K562 (cell line): ENCODE measurements around the gene IRF6. TPM values are rescaled to one million over a fixed set of nuclear protein-coding genes. Genes with fewer than 3 reads are reported as not detected.
A peak's percentile ranks its signal among the peaks of the same experiment; 100 is the strongest.

ENCODE experiments used
- CCAR2 ChIP-seq: fragments of 200-400 bp; formaldehyde crosslinking; IDR thresholded peaks from 2 replicates; pipeline ENCODE4 v1.6.1; 2017; ENCODE audit warnings: mild to moderate bottlenecking, low read depth, low read length
- CHD2 ChIP-seq: IDR thresholded peaks from 2 replicates; pipeline ENCODE4 v1.6.1; 2011; ENCODE audit warnings: low read depth, low read length
- DMBX1 ChIP-seq: fragments of 250-450 bp; sonication (Bioruptor Pico); IDR thresholded peaks from 2 replicates; pipeline ENCODE4 v1.8.0; 2022; ENCODE audit warnings: inconsistent platforms, mild to moderate bottlenecking, moderate library complexity, borderline replicate concordance
- FOXP1 ChIP-seq: sonication (generic); formaldehyde crosslinking; IDR thresholded peaks from 2 replicates; pipeline ENCODE4 v1.8.0; 2022; ENCODE audit warnings: mild to moderate bottlenecking, missing genetic modification reagents
- GATAD2A ChIP-seq: fragments of 450-650 bp; IDR thresholded peaks from 2 replicates; pipeline ENCODE4 v1.6.1; 2017
- GTF2E2 ChIP-seq: fragments of 200-800 bp; sonication (Bioruptor generic); IDR thresholded peaks from 2 replicates; pipeline ENCODE4 v1.6.1; 2016; ENCODE audit warnings: missing genetic modification characterization, missing compliant biosample characterization
- MAFK ChIP-seq: IDR thresholded peaks from 2 replicates; pipeline ENCODE4 v1.6.1; 2011; ENCODE audit warnings: low read length, improper control_type of control experiment
- MEF2A ChIP-seq: IDR thresholded peaks from 2 replicates; pipeline ENCODE4 v1.6.1; 2011; ENCODE audit warnings: low read depth, mild to moderate bottlenecking, low read length, moderate library complexity; ENCODE audit not compliant: control insufficient read depth
- MYC ChIP-seq, 2 experiments: fragments of 250-450 bp in 1 of 2; sonication (Bioruptor Pico) in 1 of 2; IDR thresholded peaks; 2 replicates each; pipeline versions ENCODE4 v1.5.1 to v1.6.1; 2012 to 2021; ENCODE audit warnings: low read depth in 2 of 2, borderline replicate concordance in 1 of 2, improper control_type of control experiment in 1 of 2, low read length in 1 of 2, mild to moderate bottlenecking in 1 of 2, moderate library complexity in 1 of 2
- NR2C2 ChIP-seq, 2 experiments: fragments of 200-800 bp in 1 of 2; sonication (Bioruptor generic) in 1 of 2; sonication (generic) in 1 of 2; formaldehyde crosslinking in 1 of 2; IDR thresholded peaks; 2 replicates each; pipeline versions ENCODE4 v1.6.1 to v1.8.0; 2016 to 2022; ENCODE audit warnings: mild to moderate bottlenecking in 1 of 2, missing compliant biosample characterization in 1 of 2, missing genetic modification characterization in 1 of 2, missing genetic modification reagents in 1 of 2
- NR4A1 ChIP-seq, 2 experiments: fragments of 250-450 bp in 1 of 2; fragments of 450-650 bp in 1 of 2; sonication (Bioruptor Pico) in 1 of 2; IDR thresholded peaks; 2 replicates each; pipeline versions ENCODE4 v1.4.0 to v1.6.1; 2016 to 2020; ENCODE audit warnings: mild to moderate bottlenecking in 2 of 2, missing compliant biosample characterization in 1 of 2, missing genetic modification characterization in 1 of 2, moderate library complexity in 1 of 2
- SMARCA4 ChIP-seq: fragments of 450-650 bp; IDR thresholded peaks from 2 replicates; pipeline ENCODE4 v1.6.1; 2016
- STAT5B ChIP-seq: fragments of 250-450 bp; sonication (Bioruptor Pico); IDR thresholded peaks from 2 replicates; pipeline ENCODE4 v1.8.0; 2021; ENCODE audit warnings: mild to moderate bottlenecking, inconsistent platforms
- VEZF1 ChIP-seq: fragments of 200-800 bp; sonication (Bioruptor generic); IDR thresholded peaks from 2 replicates; pipeline ENCODE4 v1.6.1; 2017; ENCODE audit warnings: missing genetic modification characterization, missing compliant biosample characterization
- ZBTB7A ChIP-seq: IDR thresholded peaks from 2 replicates; pipeline ENCODE4 v1.6.1; 2011; ENCODE audit warnings: low read depth, mild to moderate bottlenecking, low read length, moderate library complexity, borderline replicate concordance; ENCODE audit not compliant: control insufficient read depth
- ZNF212 ChIP-seq: fragments of 450-650 bp; formaldehyde crosslinking; IDR thresholded peaks from 2 replicates; pipeline ENCODE4 v1.4.0; 2020; ENCODE audit warnings: mild to moderate bottlenecking
- ZNF384 ChIP-seq: IDR thresholded peaks from 2 replicates; pipeline ENCODE4 v1.6.1; 2012; ENCODE audit warnings: low read depth, low read length, improper control_type of control experiment
- ZNF408 ChIP-seq: fragments of 250-450 bp; sonication (Bioruptor Pico); IDR thresholded peaks from 2 replicates; pipeline ENCODE4 v1.4.0; 2020; ENCODE audit warnings: low read depth, mild to moderate bottlenecking, moderate library complexity
- ZNF507 ChIP-seq: conservative IDR thresholded peaks from 2 replicates; pipeline ENCODE4 v1.6.1; 2017; ENCODE audit warnings: missing genetic modification characterization, missing compliant biosample characterization
- ZNF551 ChIP-seq: fragments of 250-450 bp; sonication (Bioruptor Pico); IDR thresholded peaks from 2 replicates; pipeline ENCODE4 v1.5.0; 2021; ENCODE audit warnings: mild to moderate bottlenecking, moderate library complexity
- ZNF707 ChIP-seq: fragments of 250-450 bp; sonication (Bioruptor Pico); conservative IDR thresholded peaks from 2 replicates; pipeline ENCODE4 v1.8.0; 2022; ENCODE audit warnings: inconsistent platforms, mild to moderate bottlenecking, moderate library complexity
- polyA plus RNA-seq, 8 experiments: library from polyadenylated mRNA; depleted of rRNA in 4 of 8; stranded (reverse) in 5 of 8; unstranded in 3 of 8; fragments of >200 nt; fragmentation: Nextera tagmentation in 2 of 8; fragmentation: Illumina TruSeq in 1 of 8; extraction: Ambion mirVana in 2 of 8; extraction: Trizol in 1 of 8; gene quantifications; 2 replicates each; pipeline versions ENCODE4 v1.2.1 to v1.2.3, GENCODE V29; 2011 to 2014; ENCODE audit warnings: inconsistent platforms in 1 of 8, missing spikeins in 1 of 8
- total RNA-seq, 7 experiments: library from RNA; depleted of rRNA in 6 of 7; stranded (reverse); fragments of >200 nt in 6 of 7; fragmentation: Illumina TruSeq in 2 of 7; extraction: Trizol in 2 of 7; gene quantifications; 2 replicates each; pipeline versions ENCODE4 v1.2.1 to v1.2.3, GENCODE V29; 2011 to 2021; ENCODE audit warnings: low replicate concordance in 1 of 7
- TF ChIP-seq, protein P1 (sequence below): sonication (generic); IDR thresholded peaks from 2 replicates; pipeline ENCODE4 v1.6.1; 2016
- TF ChIP-seq, protein P2 (sequence below): fragments of 450-650 bp; conservative IDR thresholded peaks from 2 replicates; pipeline ENCODE4 v1.6.1; 2016; ENCODE audit warnings: missing genetic modification characterization, low read depth, mild to moderate bottlenecking, control low read depth, missing compliant biosample characterization
- TF ChIP-seq, protein P3 (sequence below): fragments of 450-650 bp; formaldehyde crosslinking; IDR thresholded peaks from 2 replicates; pipeline ENCODE4 v1.4.0; 2022; ENCODE audit warnings: missing genetic modification characterization

Gene IRF6
- total and polyA plus RNA-seq, 9 of the 15 experiments (the other 6 are each of a cell fraction or from before 2014, with no cell fraction given): 0.03 to 0.65 (median 0.17) TPM

DNA sequence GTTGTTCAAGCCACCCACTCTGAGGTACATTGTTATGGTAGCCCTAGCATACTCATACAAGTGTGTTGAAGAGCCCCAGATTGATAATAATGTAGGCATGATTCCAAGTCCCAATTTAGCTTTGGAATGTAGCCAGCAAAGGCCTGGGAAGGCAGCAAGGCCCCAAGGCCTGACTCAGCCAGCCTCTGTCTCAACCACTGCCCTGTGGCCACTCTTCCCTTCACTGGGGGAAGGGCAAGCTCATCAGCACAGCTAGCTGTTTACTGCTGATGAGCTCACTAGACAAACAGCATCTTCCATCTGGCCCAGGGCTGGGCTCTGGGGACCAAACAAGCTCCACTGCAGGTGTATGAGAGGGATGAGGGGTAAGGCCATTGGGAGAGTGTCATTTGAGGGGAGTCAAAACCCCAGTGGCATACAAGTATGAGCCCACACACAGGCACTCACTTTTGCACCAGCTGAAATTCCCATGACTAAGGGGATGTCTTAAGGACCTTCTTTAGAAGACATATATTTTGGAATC, 2.2 kb upstream of the IRF6 start (continued):
- TF ChIP-seq, protein P1, sequence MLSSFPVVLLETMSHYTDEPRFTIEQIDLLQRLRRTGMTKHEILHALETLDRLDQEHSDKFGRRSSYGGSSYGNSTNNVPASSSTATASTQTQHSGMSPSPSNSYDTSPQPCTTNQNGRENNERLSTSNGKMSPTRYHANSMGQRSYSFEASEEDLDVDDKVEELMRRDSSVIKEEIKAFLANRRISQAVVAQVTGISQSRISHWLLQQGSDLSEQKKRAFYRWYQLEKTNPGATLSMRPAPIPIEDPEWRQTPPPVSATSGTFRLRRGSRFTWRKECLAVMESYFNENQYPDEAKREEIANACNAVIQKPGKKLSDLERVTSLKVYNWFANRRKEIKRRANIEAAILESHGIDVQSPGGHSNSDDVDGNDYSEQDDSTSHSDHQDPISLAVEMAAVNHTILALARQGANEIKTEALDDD: peak; percentile 54; the same call in 1 of the 2 replicates
- TF ChIP-seq ZNF212 (no peak), ZNF551 (no peak), ZNF384 (0 out of 2 replicates have a peak, but pooled peaks have one; percentile 24), MAFK (peak; percentile 33), FOXP1 (no peak), ZNF707 (CRISPR knock-in tag) (no peak), VEZF1 (peak; percentile 44; the same call in 1 of the 2 replicates), ZNF408 (CRISPR knock-in tag) (no peak), MYC (IDR thresholded peaks at IDR 0.05; ENCODE audit: low read depth, low read length) (no peak), MYC (CRISPR knock-in tag; IDR thresholded peaks at IDR 0.05; ENCODE audit: borderline replicate concordance, low read depth) (no peak), CHD2 (no peak), MEF2A (peak; percentile 90), GATAD2A (no peak), DMBX1 (CRISPR knock-in tag) (0 out of 2 replicates have a peak, but pooled peaks have one; percentile 48), NR2C2 (CRISPR knock-in tag; IDR thresholded peaks at IDR 0.05) (no peak), NR2C2 (tag; IDR thresholded peaks at IDR 0.05) (no peak; the same call in 1 of the 2 replicates), STAT5B (CRISPR knock-in tag) (no peak), ZBTB7A (no peak), ZNF507 (tag) (no peak), NR4A1 (CRISPR knock-in tag; IDR thresholded peaks at IDR 0.05) (no peak), NR4A1 (tag; IDR thresholded peaks at IDR 0.05) (no peak), CCAR2 (no peak), GTF2E2 (tag) (no peak), SMARCA4 (peak; percentile 55)
- TF ChIP-seq, protein P2, sequence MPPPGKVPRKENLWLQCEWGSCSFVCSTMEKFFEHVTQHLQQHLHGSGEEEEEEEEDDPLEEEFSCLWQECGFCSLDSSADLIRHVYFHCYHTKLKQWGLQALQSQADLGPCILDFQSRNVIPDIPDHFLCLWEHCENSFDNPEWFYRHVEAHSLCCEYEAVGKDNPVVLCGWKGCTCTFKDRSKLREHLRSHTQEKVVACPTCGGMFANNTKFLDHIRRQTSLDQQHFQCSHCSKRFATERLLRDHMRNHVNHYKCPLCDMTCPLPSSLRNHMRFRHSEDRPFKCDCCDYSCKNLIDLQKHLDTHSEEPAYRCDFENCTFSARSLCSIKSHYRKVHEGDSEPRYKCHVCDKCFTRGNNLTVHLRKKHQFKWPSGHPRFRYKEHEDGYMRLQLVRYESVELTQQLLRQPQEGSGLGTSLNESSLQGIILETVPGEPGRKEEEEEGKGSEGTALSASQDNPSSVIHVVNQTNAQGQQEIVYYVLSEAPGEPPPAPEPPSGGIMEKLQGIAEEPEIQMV (tag): no peak
- TF ChIP-seq, protein P3, sequence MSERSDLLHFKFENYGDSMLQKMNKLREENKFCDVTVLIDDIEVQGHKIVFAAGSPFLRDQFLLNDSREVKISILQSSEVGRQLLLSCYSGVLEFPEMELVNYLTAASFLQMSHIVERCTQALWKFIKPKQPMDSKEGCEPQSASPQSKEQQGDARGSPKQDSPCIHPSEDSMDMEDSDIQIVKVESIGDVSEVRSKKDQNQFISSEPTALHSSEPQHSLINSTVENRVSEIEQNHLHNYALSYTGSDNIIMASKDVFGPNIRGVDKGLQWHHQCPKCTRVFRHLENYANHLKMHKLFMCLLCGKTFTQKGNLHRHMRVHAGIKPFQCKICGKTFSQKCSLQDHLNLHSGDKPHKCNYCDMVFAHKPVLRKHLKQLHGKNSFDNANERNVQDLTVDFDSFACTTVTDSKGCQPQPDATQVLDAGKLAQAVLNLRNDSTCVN: no peak
